Effector CD8-positive, alpha-beta T cell (primary cell): ENCODE measurements around the gene HIVEP3.

Source experiments
- DNase-seq: peaks from one replicate; lab custom pipeline; 2025; lab: John Stamatoyannopoulos, UW

The HIVEP3 gene

DNA sequence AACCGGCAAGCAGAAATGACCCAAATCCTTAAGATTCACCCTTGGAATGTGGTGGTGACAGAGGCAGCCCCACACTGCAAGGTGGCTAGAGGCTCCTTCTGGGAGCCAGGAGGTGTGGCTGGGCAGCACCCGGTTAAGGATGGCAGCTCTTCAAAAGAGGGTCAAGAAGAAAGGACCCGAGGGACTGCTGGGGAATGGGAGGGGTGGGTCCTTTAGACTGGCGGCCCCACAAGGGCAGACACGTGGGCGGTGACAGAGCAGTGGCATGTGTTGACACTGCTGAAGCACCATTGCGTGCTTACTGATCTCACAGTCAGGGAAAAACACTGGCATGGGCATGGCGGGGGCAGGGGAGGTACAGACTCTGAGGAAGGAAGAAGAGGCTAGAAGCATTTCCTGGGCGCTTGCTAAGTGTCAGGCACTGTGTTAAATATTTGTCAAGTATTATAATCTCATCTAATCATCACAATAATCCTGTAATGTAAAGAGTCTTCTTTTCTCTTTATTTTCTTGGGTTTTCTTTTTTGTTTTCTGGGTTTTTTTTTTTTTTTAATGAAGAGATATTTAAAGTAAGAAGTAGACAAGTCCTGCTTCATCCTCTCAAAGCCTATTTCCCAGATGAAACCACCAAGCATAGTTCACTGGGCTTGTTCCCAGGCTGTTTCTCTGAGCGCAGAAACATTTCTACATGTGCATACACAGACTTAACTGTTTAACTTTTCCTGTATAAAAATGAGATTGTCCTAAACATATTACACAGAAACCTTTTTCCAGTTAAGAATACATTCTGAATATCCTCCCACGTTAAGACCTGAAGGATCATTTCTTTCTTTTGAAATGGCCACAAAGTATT is 268.5 kb downstream of the HIVEP3 start:
- no peak for DNase-seq

GRCh38 chr1:41649396-41650027 is 269.2 kb downstream of the HIVEP3 start:
- no peak for DNase-seq

- no peak for DNase-seq
Observed at GRCh38 chr1:41648844-41649243, 269.9 kb downstream of the HIVEP3 start.

DNA sequence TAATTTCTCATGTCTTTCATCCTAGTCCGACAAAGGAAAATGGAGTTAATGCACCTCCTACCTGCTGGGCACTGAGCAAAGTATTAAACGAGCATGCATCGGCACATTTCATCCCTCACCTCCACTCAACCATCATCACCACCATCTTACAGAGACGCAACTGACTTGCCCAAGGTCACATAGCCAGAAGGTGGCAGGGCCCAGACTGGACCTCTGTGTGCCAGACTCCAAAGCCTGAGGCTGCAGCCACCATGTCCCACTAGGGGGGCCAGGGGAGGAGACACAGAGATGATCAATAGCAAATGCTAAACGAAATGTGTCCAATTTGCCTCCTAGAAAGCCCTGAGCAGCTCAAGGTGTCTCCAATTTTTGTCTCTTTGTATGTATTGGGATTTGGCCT is 270.5 kb downstream of the HIVEP3 start:
- no peak for DNase-seq

- DNase-seq, result no peak
Observed at GRCh38 chr1:41647221-41648135, 271.2 kb downstream of the HIVEP3 start.

DNA sequence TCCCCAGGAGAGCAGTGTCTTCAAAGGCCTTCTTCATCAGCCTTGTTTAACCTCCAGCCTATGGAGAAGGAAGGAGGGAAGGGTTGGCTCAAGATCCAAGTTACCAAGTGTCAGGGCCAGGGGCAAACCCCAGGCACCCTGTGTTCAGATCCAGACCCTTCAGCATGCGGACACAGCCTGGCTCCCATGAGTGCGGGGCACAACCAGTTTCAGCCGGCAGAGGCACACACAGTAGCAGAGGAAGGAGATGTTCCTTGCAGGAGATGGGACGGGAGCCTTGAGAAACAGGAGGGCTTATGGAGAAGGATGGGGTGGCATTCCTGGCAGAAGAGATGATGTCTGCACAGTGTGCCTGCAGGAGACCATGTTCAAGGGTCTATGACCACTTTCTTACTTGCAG is 272.5 kb downstream of the HIVEP3 start:
- no peak for DNase-seq

DNA sequence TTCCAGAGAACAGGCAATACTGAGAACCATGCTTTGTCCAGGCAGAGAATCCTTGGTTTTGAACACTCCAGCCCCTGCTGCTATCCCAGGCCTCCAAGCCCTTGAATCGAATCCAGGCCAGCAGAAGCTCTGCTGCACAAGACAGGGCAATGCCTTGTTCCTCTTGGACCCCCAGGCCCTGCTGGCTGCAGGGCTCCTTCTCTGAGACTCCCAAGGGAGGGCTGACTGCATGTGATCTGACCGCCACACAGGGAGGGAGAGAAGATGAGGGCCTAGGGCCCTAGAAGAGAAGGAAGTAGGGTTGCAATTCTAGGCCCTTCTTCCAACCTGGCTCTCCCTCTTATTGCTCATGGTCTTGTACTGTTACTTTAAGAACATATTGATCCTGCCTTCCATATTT is 273.7 kb downstream of the HIVEP3 start:
- no peak for DNase-seq

DNA sequence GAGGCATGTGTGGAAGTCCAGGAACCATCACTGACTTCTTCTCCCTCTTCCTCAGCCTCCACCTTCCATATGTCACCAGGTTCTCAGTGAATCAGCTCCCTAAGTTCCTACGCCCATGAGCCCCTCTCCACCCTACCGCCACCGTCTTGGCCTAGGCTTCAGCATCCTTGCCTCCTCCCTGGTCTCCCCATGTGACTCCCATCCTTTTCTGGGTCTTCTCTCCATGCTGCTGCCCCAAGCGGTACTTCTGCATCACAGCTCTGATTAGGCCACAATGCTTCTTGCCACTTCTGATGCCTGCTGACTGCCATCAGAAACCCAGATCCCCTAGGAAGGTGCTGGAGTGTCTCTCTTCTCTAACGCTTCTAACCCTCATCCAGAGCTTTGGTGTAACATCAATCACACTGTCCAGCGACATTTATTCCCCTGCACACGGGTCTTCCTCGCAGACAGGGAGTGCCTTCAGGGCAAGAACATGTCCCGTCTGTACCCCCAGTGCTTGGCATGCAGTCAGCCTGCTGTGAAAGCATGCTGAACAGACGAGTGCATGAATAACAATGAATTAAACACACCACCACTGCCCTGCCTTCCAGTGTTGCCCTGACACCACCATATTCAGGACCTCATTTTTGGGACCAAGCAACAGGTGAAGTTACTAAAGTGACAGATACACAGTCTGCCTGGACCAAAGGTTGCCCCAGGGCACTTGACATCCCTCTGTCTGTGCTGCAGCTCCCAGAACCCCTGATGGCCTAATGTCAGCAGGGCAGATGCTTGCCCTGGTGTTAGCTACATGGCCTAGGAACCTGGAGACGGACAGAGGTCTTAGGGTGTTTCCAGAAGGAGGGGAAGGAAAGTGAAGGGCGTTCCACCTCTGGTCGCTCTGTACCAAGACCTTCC is 275.6 kb downstream of the HIVEP3 start:
- no peak for DNase-seq

- DNase-seq, result no peak
Observed at GRCh38 chr1:41641941-41642527, 276.7 kb downstream of the HIVEP3 start.

GRCh38 chr1:41641475-41641814 is 277.3 kb downstream of the HIVEP3 start:
- DNase-seq, result no peak

- no peak for DNase-seq
Observed at GRCh38 chr1:41640756-41641474, 277.8 kb downstream of the HIVEP3 start.

DNA sequence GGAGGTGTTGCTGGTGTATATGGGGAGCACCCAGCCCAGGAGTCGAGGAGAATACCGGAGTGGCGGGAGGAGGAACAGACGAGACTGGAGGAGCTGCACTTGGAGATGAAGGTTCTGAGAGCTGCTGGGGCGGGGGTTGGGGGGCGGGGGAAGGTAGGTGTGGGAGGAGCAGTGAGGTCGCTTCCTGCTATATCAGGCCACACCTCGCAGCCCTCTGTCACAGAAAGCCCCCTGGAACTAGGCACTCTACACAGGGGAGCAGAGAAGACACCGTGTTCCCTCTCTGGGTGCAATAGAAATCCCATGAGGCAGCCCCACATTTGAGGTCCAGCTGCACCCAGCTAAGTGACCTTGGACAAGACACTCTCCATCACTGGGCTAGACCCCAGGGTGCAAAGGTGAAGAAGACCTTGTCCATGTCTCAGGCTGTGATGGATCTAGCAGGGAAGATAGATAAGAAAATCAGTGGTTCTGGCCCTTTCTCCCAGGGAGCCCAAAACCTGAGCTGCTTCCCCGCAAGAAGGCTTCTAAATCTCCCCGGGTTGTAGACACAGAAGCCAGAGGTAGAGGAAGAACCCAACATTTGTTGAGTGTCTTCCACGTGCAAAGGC is 278.5 kb downstream of the HIVEP3 start:
- DNase-seq, result no peak

DNA sequence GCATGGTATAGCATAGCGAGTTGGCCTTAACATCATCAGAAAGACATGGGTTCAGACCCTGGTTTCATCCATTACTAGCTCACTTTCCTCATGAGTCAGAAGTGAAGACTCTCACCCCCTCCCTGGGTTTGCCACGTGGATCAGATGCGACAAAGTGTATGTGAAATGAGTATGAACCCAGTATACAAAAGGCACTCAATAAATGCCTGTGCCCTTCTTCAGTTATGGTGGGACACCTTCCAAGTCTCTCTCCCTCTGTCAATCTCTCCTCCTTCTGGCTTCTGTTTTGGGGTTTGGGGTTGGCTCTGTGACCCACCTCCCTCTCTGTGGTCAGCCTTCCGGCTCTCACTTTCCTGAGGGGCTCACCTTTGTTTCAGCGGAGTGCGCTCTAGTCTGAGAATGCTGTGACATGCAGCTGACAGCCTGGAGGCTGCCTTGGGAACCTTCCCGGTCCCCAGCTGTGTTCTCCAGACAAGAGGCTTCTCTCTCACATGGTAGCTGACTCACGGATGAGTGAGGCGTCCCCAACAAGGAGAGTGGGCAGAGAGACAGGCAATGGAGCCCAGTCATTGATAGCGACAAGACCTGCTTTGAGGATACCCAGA is 279.3 kb downstream of the HIVEP3 start:
- DNase-seq, result no peak

DNA sequence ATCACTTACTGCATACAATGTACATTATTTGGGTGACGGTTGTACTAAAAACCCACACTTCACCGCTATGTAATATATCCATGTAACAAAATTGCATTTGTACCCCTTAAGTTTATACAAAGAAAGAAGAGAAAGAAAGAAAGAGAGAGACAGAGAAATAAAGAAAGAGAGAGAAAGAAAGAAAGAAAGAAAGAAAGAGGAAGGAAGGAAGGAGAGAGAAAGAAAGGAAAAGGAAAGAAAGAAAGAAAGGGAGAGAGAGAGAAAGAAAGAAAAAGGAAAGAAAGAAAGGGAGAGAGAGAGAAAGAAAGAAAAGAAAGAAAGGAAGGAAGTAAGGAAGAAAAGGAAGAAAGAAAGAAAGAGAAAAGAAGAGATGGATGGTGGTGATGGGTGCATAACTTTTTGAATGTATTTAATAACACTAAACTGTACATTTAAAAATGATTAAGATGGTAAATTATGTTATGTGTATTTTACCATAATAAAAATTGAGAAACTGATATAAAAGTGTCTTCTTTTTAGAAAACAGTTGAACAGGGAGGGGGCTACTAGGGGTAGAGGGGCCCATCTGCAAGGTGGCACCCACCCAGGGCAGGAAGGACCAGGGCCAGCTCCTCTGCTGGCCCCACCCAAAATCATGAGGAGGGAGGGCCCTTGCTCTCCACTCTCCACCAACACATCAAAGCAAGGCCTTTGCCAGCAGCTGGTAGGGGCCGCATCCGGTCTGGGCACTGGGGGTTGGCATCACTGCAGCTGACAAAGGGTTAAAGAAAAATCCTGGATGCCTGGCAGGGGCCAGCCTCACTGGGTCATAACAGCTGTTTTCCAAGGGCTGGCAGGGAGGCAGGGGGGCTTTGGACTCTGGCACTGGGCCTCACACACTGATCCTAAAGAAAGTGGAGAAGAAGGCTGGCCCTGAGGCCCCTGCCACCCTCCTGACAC is 280.4 kb downstream of the HIVEP3 start:
- DNase-seq, result no peak

- DNase-seq, result no peak
Observed at GRCh38 chr1:41637367-41637766, 281.4 kb downstream of the HIVEP3 start.

GRCh38 chr1:41633764-41634163 is 285.0 kb downstream of the HIVEP3 start:
- no peak for DNase-seq

- DNase-seq, result no peak
Observed at GRCh38 chr1:41632781-41633575, 285.7 kb downstream of the HIVEP3 start.

GRCh38 chr1:41631971-41632370 is 286.8 kb downstream of the HIVEP3 start:
- DNase-seq, result no peak
